ENCODE measurements around the gene ZMYND10.
A peak's percentile ranks its signal among the peaks of the same experiment; 100 is the strongest.
"Not testable (repeated sequence)": the region's sequence is repeated elsewhere in the genome, so short reads cannot be mapped to it uniquely, and the experiment has no call there.

Gene ZMYND10

GRCh38 chr3:50325113-50325480, 20.4 kb downstream of the ZMYND10 start:
- DNase-seq (ENCODE audit: low spot score) = peak; percentile 53

DNA sequence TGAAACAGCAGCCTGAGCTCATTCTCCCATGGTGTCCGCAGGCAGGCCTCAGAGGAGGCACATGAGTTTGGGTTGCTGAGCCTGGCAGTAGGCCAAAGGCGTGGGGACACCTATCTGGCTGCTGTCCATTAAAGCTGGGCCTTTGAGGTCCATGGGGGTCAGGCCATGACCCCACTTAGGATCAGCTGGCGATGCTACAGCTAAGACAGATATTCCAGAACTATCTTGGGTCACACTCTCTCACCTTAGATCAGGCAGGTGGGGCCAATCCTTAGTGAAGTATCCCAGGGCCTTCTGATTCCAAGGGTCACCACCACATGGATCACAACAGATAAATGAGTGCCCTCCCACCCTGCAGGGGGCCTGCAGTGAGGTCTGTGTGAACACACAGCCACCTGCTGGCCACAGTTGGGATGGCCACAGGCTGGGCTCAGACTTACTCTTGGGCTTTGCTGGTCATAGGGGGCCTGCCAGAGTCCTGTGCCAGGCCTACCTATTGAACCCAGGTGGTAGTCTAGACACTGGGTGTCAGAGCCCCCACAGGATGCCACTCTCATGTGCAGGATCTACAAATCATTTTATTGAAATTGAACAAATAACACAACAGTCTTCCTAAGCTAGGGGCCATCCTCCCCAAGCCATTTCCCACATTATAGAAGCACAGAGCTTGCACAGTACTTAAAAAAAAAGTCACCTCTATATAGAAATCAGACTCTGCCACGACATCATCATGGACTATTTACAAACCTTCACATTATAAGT, 21.0 kb downstream of the ZMYND10 start:
- DNase-seq (ENCODE audit: low spot score) = peak; percentile 80

GRCh38 chr3:50323614-50324199, 21.8 kb downstream of the ZMYND10 start:
- no peak for DNase-seq (ENCODE audit: low spot score)

DNA sequence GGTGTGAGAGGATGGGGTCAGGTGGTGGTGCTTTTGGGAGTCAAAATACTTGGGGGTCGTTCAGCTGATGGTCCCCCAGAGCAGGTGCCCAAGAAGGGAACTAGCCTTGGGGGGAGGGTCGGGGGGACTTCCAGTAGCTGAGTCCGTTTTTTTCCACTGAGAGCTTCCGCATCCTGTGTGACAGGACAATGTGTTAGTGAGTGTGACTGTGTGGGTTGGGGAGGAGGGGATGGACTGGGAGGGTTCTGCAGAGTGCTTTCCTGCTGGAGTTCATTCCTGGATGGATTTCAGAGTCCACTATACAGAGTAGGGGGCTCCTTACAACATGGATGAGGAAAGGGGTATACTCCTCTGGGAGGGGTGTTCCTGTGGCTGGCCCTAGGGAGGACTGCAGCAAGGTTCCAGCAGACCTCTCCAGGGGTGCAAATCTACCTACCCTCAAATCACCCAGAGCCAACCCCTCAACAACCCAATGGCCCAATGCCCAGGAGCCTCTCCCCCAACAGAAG, 22.4 kb downstream of the ZMYND10 start:
- DNase-seq (ENCODE audit: low spot score) = no peak

GRCh38 chr3:50322386-50323091, 23.0 kb downstream of the ZMYND10 start, which contains the start of gene HYAL2:
TSS of gene HYAL2 (minus strand) at chr3:50322745. CDS start at chr3:50320489, 2,256 bp downstream.
- no peak for DNase-seq (ENCODE audit: low spot score)

DNA sequence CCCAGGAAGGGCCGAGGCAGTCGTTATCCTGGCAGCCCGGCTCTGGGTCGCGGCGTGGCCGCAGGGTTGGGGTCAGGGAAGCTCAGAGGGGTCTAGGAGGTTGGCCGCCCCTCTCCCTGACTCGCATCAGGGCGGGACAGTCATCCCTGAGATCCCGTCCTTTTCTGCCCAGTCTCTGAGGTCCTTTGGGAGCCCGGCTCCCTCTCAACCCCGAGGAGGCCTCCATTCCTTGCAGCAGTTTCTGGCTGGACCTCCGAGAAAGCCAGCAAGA, 23.5 kb downstream of the ZMYND10 start:
- DNase-seq (ENCODE audit: low spot score) = no peak

- DNase-seq (ENCODE audit: low spot score) = peak; percentile 91
Measured at GRCh38 chr3:50321336-50322114, 24.0 kb downstream of the ZMYND10 start.

GRCh38 chr3:50320853-50321335, 24.6 kb downstream of the ZMYND10 start:
- DNase-seq (ENCODE audit: low spot score) = no peak

GRCh38 chr3:50319894-50320625, 25.5 kb downstream of the ZMYND10 start:
- DNase-seq (ENCODE audit: low spot score) = no peak

GRCh38 chr3:50319181-50319893, 26.2 kb downstream of the ZMYND10 start:
- DNase-seq (ENCODE audit: low spot score) = no peak

- no peak for DNase-seq (ENCODE audit: low spot score)
Measured at GRCh38 chr3:50318615-50319014, 26.9 kb downstream of the ZMYND10 start.

DNA sequence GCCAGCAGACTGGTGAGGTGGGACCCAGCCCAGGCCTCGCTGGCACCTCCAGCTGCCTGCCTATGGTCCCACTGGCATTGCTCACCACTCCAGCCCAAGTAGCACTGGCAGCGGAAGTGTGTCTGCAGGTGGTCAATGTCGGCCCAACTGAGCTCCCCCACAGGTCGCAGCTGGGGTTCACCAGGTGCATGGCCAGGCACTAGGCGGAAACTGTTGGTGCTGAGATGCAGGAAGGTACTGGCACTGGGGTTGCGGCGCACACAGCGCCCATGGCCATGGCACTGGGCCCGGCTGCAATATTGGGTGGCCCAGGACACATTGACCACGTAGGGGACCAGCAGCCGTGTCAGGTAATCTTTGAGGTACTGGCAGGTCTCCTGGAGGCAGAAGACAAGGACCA, 27.4 kb downstream of the ZMYND10 start:
- no peak for DNase-seq (ENCODE audit: low spot score)

- DNase-seq (ENCODE audit: low spot score) = no peak
Measured at GRCh38 chr3:50317300-50317699, 28.2 kb downstream of the ZMYND10 start.

GRCh38 chr3:50316657-50317242, 28.8 kb downstream of the ZMYND10 start:
- DNase-seq (ENCODE audit: low spot score) = no peak

DNA sequence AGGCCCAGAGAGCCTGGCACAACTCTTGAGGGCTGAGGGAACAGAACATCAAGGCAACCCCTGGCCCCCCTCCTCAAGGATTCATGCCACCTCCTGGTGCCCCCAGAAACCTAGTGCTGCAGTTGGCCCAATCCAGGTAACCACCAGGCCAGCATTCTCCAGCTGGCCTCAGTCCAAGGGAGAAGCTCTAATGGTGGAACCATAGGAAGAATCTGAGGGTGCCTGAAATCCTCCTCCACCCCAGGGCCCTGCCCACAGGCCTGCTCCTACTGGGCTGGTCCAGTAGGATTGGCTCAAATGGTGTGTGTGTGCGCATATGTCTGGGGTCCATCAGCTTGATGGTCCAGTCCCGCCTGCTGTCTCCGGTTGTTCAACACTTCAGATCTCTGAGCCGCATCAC, 30.7 kb downstream of the ZMYND10 start:
- no peak for DNase-seq (ENCODE audit: low spot score)

GRCh38 chr3:50314342-50314741, 31.2 kb downstream of the ZMYND10 start:
- no peak for DNase-seq (ENCODE audit: low spot score)

DNA sequence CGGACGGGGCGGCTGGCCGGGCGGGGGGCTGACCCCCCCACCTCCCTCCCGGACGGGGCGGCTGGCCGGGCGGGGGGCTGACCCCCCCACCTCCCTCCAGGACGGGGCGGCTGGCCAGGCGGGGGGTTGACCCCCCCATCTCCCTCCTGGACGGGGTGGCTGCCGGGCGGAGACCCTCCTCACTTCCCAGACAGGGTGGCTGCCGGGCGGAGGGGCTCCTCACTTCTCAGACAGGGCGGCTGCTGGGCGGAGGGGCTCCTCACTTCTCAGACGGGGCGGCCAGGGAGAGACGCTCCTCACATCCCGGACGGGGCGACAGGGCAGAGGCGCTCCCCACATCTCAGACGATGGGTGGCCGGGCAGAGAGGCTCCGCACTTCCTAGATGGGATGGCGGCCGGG, 33.5 kb downstream of the ZMYND10 start:
- DNase-seq (ENCODE audit: low spot score) = not testable (repeated sequence)

- DNase-seq (ENCODE audit: low spot score) = no peak
Measured at GRCh38 chr3:50304601-50305000, 40.9 kb downstream of the ZMYND10 start.

DNA sequence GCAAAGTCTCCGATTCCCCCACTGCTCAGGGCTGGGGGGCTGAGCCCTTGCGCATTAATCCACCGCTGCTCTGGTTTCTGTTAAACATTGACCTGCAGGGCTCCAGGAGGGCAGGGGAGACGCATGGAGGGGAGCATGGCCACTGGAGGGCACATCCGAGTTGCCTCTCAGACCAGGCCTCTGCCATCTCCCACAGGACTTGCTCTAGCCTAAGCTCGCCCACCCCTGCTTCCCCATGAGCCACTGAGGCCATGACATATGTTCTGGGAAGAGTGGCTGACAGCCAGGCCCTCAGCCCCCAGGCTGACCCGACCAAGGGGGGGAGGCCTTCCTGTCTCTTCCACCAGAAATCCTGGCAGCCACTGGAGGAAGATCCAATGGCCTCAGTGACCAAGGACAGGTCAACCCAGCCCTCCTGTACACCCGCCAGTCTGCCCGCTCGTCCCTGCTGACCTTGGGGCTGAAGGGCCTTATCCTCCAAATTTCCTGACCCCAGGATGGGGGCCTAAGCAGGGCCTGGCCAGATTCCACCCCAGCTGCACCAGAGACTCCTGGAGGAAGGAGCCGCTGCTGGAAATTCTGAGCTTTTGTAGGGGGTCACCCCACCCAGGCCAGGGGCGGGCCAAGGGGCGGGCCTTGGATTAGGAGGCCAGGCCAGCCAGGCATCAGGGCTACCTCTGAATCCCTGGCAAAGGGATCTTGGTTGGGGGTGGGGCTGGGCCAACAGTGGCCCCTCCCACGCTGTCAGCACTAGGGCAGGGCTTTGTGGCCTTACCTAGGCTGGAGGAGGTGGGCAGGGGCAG, 42.3 kb downstream of the ZMYND10 start, which contains the start of gene HYAL1:
HYAL1 (minus strand) TSS at position 562 of the 803 bp plus-strand sequence. CDS start 618 bp downstream, outside the sequence.
- peak; percentile 39 for DNase-seq (ENCODE audit: low spot score)
